ENCODE data around the gene AASDH. TPM values are rescaled to one million over a fixed set of nuclear protein-coding genes. Genes with fewer than 3 reads are reported as not detected.

The AASDH gene
- total RNA-seq, 1 donor from 2014 or later, result 17.5 TPM

Small RNA genes lying within 50 kb of the gene (small RNA-seq; reads per million reads assigned to genes)
- gene RNU6-197P (ENCODE audit: low replicate concordance), result not detected

Other genes with a start within 250 kb of the AASDH start
- 14.2 TPM for gene PPAT, start 48.1 kb upstream of the AASDH start, total RNA-seq
- gene PAICS, start 48.8 kb upstream of the AASDH start, total RNA-seq, result 21.8 TPM
- gene SRP72, start 80.1 kb upstream of the AASDH start, total RNA-seq, result 50.5 TPM
- 0.10 TPM for gene ARL9, start 118.3 kb upstream of the AASDH start, total RNA-seq